HPDE6-E6E7 (cell line): ENCODE results near the gene SPATS1.
A peak's percentile ranks its signal among the peaks of the same experiment; 100 is the strongest.

Experiments
- DNase-seq: peaks from one replicate; pipeline ENCODE4 v3.0.0; 2011; ENCODE audit warnings: missing footprints; ENCODE audit errors: extremely low spot score

The SPATS1 gene

GRCh38 chr6:44342489-44342888 is at the start of gene SPATS1:
TSS of gene SPATS1 (plus strand) at chr6:44342650. CDS start at chr6:44343096, 446 bp downstream.
- DNase-seq, result no peak

- DNase-seq, result no peak
These were observed 49.6 kb upstream of the SPATS1 start for GRCh38 chr6:44292661-44293365.

- no peak for DNase-seq
These were observed 47.3 kb upstream of the SPATS1 start for GRCh38 chr6:44294832-44295791.

GRCh38 chr6:44297063-44298038 is 45.1 kb upstream of the SPATS1 start:
- peak; percentile 28 for DNase-seq

- DNase-seq, result no peak
These were observed 44.2 kb upstream of the SPATS1 start for GRCh38 chr6:44298055-44298803.

- no peak for DNase-seq
These were observed 43.6 kb upstream of the SPATS1 start for GRCh38 chr6:44298864-44299263.

GRCh38 chr6:44300292-44300823 is 42.1 kb upstream of the SPATS1 start:
- no peak for DNase-seq

GRCh38 chr6:44301106-44301505 is 41.3 kb upstream of the SPATS1 start:
- DNase-seq, result no peak

GRCh38 chr6:44301782-44302564 is 40.5 kb upstream of the SPATS1 start:
- no peak for DNase-seq

- no peak for DNase-seq
These were observed 39.6 kb upstream of the SPATS1 start for GRCh38 chr6:44302856-44303255.

GRCh38 chr6:44303842-44304241 is 38.6 kb upstream of the SPATS1 start:
- DNase-seq, result no peak

- DNase-seq, result no peak
These were observed 37.9 kb upstream of the SPATS1 start for GRCh38 chr6:44304282-44305199.

GRCh38 chr6:44305200-44305725 is 37.2 kb upstream of the SPATS1 start:
- no peak for DNase-seq

GRCh38 chr6:44306710-44307109 is 35.7 kb upstream of the SPATS1 start:
- no peak for DNase-seq

- no peak for DNase-seq
These were observed 35.2 kb upstream of the SPATS1 start for GRCh38 chr6:44307217-44307616.

GRCh38 chr6:44309092-44309491 is 33.4 kb upstream of the SPATS1 start:
- DNase-seq, result peak; percentile 76

GRCh38 chr6:44309631-44310030 is 32.8 kb upstream of the SPATS1 start:
- DNase-seq, result no peak

- no peak for DNase-seq
These were observed 32.2 kb upstream of the SPATS1 start for GRCh38 chr6:44310241-44310640.
